ENCODE measurements around the gene CYB5A.

Gene CYB5A

DNA sequence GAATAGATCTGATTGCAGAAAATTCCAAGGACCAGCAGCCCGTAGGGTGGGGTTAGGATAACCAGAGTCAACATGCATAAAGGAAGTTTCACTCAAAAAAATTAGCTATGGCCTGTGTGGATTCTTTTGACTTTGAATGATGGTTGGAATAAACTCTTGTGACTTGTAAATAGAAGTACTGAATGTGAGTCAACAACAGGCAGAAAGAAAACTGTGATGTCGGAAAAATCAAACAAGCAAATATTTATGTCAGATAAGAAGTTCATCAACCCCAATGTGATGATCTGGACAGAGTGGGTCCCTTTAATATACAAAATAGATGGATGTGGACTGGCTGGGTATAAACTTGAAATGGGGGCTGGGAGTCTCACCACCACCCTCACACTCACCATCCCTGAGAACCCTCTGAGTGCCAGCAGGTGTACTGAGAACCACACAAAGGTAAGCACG is 75.1 kb downstream of the CYB5A start:
- no peak for DNase-seq (ENCODE audit: low read depth in 2 of 2)

GRCh38 chr18:74215863-74216262 is 75.9 kb downstream of the CYB5A start:
- DNase-seq (ENCODE audit: low read depth in 2 of 2), result no peak

DNA sequence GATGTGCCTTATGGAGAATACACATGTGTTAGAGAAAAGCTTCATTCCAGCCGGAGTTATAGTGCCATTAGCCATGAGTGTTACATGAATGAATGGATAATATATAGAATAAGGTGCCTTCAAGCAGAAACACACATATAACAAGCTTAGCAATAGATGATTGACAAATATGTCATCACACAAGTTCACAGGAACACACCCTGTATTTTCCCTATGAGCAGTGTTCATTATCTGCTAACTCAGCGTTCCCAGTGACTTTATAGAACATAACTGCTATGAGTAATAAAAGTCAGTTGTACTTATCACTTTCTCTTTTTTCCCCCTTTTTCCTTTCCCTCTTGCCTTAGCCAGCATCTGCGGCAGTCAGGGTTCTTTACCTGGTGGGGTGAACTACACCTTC is 78.3 kb downstream of the CYB5A start:
- no peak for DNase-seq (ENCODE audit: low read depth in 2 of 2)

- DNase-seq (ENCODE audit: low read depth in 2 of 2), result no peak
Observed at GRCh38 chr18:74204526-74205152, 87.1 kb downstream of the CYB5A start.

DNA sequence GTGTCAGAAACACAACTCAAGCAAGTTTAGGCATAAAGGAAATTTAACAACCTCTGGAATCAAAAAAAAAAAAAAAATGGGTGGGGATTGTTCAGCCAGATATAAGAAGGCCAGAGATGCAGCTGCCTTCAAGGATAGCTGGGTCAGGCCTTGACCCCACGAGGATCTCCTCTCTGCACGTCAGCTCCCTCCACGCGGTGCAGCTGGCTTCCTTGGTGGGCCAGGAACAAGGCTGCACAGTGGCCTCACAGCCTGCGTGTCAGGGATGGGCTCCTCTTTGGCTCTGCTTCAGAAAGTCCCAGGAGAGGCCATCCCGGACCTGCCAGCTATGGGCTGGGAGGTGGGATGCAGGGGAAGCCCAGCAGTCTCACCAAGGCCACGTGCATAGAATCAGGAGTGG is 88.0 kb downstream of the CYB5A start:
- DNase-seq (ENCODE audit: low read depth in 2 of 2), result no peak

All from activated CD8-positive, alpha-beta memory T cell treated with anti-CD3 and anti-CD28 coated beads for 4 hours (primary cell).